GM13977 (cell line): ENCODE measurements around the gene WDR59.
"Not testable (repeated sequence)": the region's sequence is repeated elsewhere in the genome, so short reads cannot be mapped to it uniquely, and the experiment has no call there.

Source experiments
- DNase-seq: peaks from one replicate; pipeline ENCODE4 v3.0.0; 2012; ENCODE audit warnings: low spot score
- in situ Hi-C: fragments of 300-500 bp; cut with MboI; formaldehyde crosslinking; loops from one replicate; pipeline ENCODE4 v1.12.0; 2022; ENCODE audit warnings: low sequenced_read_pairs, low pct_unique_long_range_greater_than_20kb, mixed read lengths, inconsistent platforms; ENCODE audit not compliant: unreplicated experiment
- TF ChIP-seq, protein P1 (sequence below): IDR thresholded peaks from 2 replicates; pipeline ENCODE4 v1.5.1; 2012; ENCODE audit warnings: mild to moderate bottlenecking, control low read depth; ENCODE audit not compliant: insufficient read depth; ENCODE audit errors: extremely low read depth, missing control alignments

The WDR59 gene

GRCh38 chr16:75026892-75027391 lies 42.0 kb upstream of the WDR59 start:
- in situ Hi-C loops = no loop called here
- DNase-seq = no peak
- TF ChIP-seq, protein P1, sequence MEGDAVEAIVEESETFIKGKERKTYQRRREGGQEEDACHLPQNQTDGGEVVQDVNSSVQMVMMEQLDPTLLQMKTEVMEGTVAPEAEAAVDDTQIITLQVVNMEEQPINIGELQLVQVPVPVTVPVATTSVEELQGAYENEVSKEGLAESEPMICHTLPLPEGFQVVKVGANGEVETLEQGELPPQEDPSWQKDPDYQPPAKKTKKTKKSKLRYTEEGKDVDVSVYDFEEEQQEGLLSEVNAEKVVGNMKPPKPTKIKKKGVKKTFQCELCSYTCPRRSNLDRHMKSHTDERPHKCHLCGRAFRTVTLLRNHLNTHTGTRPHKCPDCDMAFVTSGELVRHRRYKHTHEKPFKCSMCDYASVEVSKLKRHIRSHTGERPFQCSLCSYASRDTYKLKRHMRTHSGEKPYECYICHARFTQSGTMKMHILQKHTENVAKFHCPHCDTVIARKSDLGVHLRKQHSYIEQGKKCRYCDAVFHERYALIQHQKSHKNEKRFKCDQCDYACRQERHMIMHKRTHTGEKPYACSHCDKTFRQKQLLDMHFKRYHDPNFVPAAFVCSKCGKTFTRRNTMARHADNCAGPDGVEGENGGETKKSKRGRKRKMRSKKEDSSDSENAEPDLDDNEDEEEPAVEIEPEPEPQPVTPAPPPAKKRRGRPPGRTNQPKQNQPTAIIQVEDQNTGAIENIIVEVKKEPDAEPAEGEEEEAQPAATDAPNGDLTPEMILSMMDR = no peak

DNA sequence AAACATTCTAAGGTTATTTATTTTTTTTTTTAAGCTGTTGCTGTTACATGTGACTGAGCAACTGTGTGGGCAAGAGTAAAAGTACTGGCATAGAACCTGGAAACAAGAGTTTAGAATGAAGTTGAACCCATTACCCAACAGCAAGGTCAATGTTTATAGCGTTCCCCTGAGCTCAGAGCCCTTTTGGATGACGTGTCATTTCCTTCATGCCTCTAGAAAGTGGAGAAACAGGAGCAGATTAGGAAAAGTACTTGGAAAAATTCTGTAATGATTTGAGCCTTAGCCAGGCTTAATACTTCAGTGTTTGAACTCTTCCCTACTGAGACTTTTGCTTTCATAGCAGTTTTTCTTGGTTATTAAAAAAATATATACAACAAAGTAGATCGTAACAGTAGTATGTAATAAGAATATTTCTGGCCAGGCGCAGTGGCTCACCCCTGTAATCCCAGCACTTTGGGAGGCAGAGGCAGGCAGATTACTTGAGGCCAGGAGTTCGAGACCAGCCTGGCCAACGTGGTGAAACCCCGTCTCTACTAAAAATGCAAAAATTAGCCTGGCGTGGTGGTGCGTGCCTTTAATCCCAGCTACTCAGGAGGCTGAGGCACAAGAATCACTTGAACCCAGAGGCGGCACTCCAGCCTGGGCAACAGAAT lies 41.4 kb upstream of the WDR59 start:
- in situ Hi-C loops, DNase-seq: not testable (repeated sequence)

DNA sequence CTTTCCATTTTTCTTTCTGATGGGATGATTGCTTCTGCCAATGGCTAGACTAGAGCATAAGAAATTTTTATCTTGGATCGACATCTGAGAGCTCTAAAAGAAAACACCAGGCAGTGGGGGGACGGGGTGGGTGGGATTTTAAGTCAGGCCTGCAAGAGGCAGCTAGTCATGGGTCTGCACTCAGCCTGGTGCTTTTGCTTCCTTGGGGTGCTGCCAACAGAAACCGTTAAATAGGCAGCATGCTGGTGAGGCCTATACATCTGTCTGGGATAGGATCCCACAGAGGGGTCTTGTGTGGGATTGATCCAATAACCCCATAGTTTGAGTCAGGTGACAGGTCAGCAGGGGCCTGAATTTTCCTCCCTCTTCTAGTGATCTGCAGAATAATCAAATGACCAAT lies 40.8 kb upstream of the WDR59 start:
- DNase-seq = no peak
- in situ Hi-C loops = no loop called here

DNA sequence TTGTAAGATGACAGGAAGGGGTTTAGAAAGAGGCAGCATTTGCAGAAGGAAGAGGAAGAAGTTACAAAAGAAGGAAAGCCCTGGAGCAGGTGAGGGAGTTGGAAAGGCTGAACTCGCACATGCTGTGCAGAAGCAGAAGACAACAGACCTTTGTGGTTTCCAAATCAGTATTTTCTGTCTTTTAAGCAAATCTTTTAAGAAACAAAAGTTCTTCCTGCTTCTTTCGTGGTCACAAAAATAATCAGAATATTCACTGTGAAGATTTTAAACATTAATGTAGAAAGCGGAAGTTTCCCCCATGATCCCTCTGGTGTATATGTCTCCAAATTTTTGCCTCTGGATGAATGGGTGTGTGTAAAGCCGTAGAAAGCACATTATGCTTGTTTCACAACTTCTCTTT lies 39.7 kb upstream of the WDR59 start:
- no peak for DNase-seq
- TF ChIP-seq, protein P1 = no peak
- in situ Hi-C loops = no loop called here

More for the DNA sequence above, 40.8 kb upstream of the WDR59 start:
- TF ChIP-seq, protein P1 = no peak

DNA sequence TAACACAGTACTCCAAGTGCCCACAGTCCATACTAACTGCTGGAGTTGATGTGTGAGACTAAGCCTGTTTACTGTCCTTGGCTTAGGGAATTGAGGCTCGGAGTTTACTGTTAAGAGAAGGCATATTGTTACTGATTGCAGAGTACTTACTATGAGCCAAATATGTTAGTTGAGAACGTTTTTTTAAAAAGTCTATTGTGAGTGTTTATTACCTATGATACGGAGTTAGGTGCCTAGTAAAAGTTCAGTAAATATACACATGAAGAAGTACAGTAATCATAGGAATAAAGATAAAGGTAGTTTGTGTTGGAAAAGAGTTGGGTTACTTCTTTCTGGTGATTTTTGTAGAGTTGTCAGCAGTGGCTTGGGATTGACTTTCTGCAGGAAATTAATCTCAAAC lies 39.3 kb upstream of the WDR59 start:
- DNase-seq = no peak
- TF ChIP-seq, protein P1 = no peak
- in situ Hi-C loops = no loop called here

DNA sequence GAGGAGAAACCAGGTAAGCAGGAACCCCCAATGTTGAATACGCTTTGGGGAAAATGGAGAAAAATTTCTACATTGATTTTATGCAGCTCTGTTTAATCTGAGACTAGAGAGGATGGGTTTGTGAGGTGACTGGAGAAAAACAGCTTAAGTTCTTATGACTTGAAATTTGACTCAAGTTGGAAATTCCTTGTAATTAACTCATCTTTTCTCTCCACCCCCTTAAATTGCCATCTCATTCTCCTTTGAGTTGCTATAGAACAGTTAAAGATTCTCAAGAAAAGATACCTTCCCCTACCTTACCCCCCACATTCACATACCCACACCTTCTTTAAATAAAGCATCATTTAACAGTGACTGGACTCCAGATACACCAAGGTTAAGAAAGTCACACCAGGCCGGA lies 38.1 kb upstream of the WDR59 start:
- no peak for DNase-seq
- in situ Hi-C loops = no loop called here
- TF ChIP-seq, protein P1 = no peak

GRCh38 chr16:75022567-75022966 lies 37.6 kb upstream of the WDR59 start:
- DNase-seq = no peak
- TF ChIP-seq, protein P1 = no peak
- in situ Hi-C loops = no loop called here
